K562 treated with DMSO at 1 percent for 48 hours (cell line): ENCODE data around the gene AARS2. TPM values are rescaled to one million over a fixed set of nuclear protein-coding genes. Genes with fewer than 3 reads are reported as not detected.

Experiments
- total RNA-seq: library from RNA; unstranded; fragments of 300-600 nt; gene quantifications from 2 replicates; pipeline ENCODE4 v1.2.3, GENCODE V29; 2022; ENCODE audit warnings: low replicate concordance; ENCODE audit errors: extremely low read depth

AARS2 gene
- not detected in 2 replicates for total RNA-seq

DNA sequence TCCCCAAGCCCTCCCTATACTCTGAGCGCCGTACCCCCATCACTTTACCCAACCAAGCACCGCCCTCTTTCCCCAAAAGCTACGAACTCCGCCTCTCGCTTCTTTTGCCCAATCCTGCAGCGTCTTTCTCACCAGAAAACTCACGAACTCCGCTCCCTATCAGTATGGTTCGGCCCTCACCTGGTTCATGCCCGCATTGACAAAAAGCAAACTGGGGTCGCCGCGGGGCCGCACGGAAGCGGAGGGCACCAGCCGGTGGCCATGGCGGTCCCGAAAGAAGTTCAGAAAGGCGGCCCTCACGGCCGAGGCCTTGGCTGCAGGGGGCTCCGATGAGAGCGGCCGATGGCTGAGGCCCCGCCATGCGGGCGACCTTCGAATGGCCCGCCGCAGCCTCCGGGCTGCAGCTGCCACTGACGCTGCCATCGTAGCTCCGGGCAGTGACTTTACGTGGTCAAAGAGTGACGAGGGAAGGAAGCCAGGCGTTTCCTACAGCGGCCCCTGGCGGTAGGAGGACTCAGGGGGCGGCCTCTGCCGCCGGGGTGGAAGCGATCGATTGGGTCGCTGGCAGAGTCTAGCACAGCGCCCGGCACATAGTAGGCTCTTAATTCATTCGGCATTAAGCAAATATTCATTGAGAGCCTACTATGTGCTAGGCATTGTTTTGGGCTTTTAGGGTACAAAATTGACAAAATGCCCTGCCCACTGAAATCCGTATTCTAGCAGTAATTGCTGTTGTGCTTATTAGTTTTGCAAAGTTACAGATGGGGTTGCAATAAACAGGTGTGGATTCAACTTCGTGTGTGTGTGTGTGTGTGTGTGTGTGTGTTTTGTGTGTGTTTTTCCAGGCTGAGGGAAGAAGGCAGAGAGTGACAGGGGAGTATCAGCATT, at the start of gene AARS2:
Gene AARS2 (minus strand): TSS at position 447 of the 888 bp plus-strand sequence. CDS start 24 bp downstream, at position 423.

GRCh38 chr6:44342489-44342888, 29.3 kb upstream of the AARS2 start, which contains the start of gene SPATS1:
TSS of gene SPATS1 (plus strand) at chr6:44342650. CDS start at chr6:44343096, 446 bp downstream.

GRCh38 chr6:44269921-44270525, 43.1 kb downstream of the AARS2 start, which contains the start of gene TMEM151B:
TSS of gene TMEM151B (plus strand) at chr6:44270450. CDS start at chr6:44270743, 293 bp downstream.

DNA sequence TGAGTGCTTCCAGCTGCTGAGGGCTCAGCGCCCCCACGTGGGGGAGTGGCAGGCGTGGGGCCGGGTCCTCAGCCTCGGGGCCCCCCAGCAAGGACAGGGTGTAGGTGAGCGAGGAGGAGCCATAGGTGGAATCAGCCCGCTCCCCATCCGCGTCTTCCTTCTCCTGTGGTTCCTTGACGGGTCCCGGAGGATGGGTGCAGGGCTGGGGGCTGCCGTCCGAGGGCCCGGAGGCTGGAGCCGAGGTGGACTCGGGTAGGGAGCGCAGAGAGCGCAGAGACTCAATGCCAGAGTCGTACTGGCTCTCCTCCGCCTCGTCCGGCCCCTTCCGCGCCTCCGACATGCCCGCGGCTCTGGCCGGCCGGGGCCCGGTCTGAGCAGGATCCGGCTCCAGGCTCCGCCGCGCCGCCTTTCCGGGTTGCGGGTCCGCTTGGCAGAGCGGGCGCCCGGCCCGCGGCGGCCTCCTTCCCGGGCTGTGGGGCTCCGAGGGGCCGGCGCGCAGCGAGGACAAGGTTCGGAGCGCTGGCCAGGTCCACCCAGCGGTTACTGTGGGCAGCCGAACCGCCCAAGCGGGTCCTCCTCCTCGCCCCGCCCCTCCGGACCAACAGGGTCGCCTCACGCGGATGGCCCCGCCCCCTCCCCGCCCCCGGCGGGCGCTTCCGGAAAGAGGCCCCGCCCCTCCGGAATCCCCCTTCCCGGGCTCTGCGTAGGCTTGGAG, 48.0 kb downstream of the AARS2 start, which contains the start of gene NFKBIE:
Gene NFKBIE (minus strand): TSS at position 545 of the 715 bp plus-strand sequence. CDS start 205 bp downstream, at position 340.

GRCh38 chr6:44257025-44257752, 56.0 kb downstream of the AARS2 start, which contains the start of gene SLC35B2:
TSS of gene SLC35B2 (minus strand) at chr6:44257528. CDS start at chr6:44257410, 118 bp downstream.

Other genes with a start within 250 kb of the AARS2 start
- not detected in 2 replicates for gene MRPL14, start 185.9 kb downstream of the AARS2 start, total RNA-seq
- not detected in 2 replicates for gene TMEM63B, start 185.8 kb downstream of the AARS2 start, total RNA-seq
- not detected in 2 replicates for gene CAPN11, start 154.5 kb downstream of the AARS2 start, total RNA-seq
- gene MYMX, start 96.4 kb downstream of the AARS2 start, total RNA-seq = not detected in 2 replicates
- 971 TPM in 1 of 2 replicates, not detected in the other for gene SLC29A1, start 89.8 kb downstream of the AARS2 start, total RNA-seq
- gene HSP90AB1, start 66.2 kb downstream of the AARS2 start, total RNA-seq = 694 and 765 TPM in 2 replicates
- not detected in 2 replicates for gene SLC35B2, start 55.8 kb downstream of the AARS2 start, total RNA-seq
- gene NFKBIE, start 47.8 kb downstream of the AARS2 start, total RNA-seq = not detected in 2 replicates
- not detected in 2 replicates for gene TMEM151B, start 42.9 kb downstream of the AARS2 start, total RNA-seq
- not detected in 2 replicates for gene SPATS1, start 29.3 kb upstream of the AARS2 start, total RNA-seq
- not detected in 2 replicates for gene CDC5L, start 74.4 kb upstream of the AARS2 start, total RNA-seq